GM23338 (cell line): Measurements from ENCODE around the gene CEP350.

Experiments used
- CREB1 ChIP-seq: fragments of 250-450 bp; sonication (Bioruptor Pico); IDR thresholded peaks from 2 replicates; pipeline ENCODE4 v1.5.0; 2020; ENCODE audit warnings: low read depth, mild to moderate bottlenecking, moderate library complexity
- CTCF ChIP-seq, 2 experiments: fragments of 200-600 bp in 1 of 2; sonication (generic) in 1 of 2; conservative IDR thresholded peaks; 2 replicates each; pipeline versions ENCODE4 v1.5.1 to v1.6.1; 2016 to 2017; ENCODE audit warnings: antibody characterized with exemption in 2 of 2, low read depth in 2 of 2, mild to moderate bottlenecking in 2 of 2, moderate library complexity in 1 of 2
- EZH2 ChIP-seq: fragments of 200-600 bp; sonication (generic); IDR thresholded peaks from one replicate; pipeline ENCODE4 v1.8.0; 2017; ENCODE audit warnings: antibody characterized with exemption, mild to moderate bottlenecking, low read depth; ENCODE audit not compliant: unreplicated experiment
- EZH2phosphoT487 ChIP-seq: fragments of 200-600 bp; sonication (generic); IDR thresholded peaks from one replicate; pipeline ENCODE4 v1.8.1; 2018; ENCODE audit warnings: antibody characterized with exemption; ENCODE audit not compliant: unreplicated experiment
- JUNB ChIP-seq: IDR thresholded peaks from one replicate; pipeline ENCODE4 v1.6.1; 2016; ENCODE audit warnings: antibody characterized with exemption; ENCODE audit not compliant: unreplicated experiment
- POLR2AphosphoS5 ChIP-seq: IDR thresholded peaks from 2 replicates; pipeline ENCODE4 v1.6.1; 2016; ENCODE audit warnings: antibody characterized with exemption, low read depth

GRCh38 chr1:179969962-179970361, 15.4 kb downstream of the CEP350 start:
- TF ChIP-seq CTCF (conservative IDR thresholded peaks at IDR 0.05; ENCODE audit: low read depth in 2 of 2) (no peak), CREB1 (CRISPR knock-in tag) (no peak), EZH2 (no peak), POLR2AphosphoS5 (no peak), JUNB (no peak), EZH2phosphoT487 (no peak)
